Measurements from ENCODE around the gene MCEMP1. TPM values are rescaled to one million over a fixed set of nuclear protein-coding genes. Genes with fewer than 3 reads are reported as not detected.
"Not testable (repeated sequence)": the region's sequence is repeated elsewhere in the genome, so short reads cannot be mapped to it uniquely, and the experiment has no call there.

Gene MCEMP1
- total RNA-seq, 1 donor from 2014 or later, result not detected

DNA sequence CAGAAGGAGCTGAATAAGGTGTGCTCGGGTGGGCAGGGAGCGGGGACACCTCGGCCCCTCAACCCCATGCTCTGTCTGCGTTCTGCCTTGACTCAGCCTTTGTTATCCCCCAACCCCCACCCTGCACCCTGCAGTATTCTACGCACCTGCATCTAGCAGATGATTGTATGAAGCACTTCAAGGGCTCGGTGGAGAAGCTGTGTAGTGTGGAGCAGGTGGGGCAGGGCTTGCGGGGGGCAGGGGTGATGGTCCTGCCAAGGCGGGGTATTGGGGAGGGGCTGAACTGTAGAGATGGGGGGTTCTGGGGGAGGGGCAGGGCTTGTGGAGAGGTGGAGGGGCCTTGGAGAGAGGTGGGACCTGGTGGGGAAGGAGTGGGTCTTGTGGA lies 33.9 kb upstream of the MCEMP1 start:
- FAIRE-seq (no peak), DNase-seq (ENCODE audit: low spot score in 2 of 2) (no peak)

- DNase-seq (ENCODE audit: low spot score in 2 of 2); FAIRE-seq: not testable (repeated sequence)
These were observed 33.0 kb upstream of the MCEMP1 start for GRCh38 chr19:7643629-7644549.

GRCh38 chr19:7644550-7644877 lies 32.4 kb upstream of the MCEMP1 start:
- no peak for FAIRE-seq

GRCh38 chr19:7645163-7645562 lies 31.7 kb upstream of the MCEMP1 start:
- FAIRE-seq (no peak), DNase-seq (ENCODE audit: low spot score in 2 of 2) (no peak)

More at GRCh38 chr19:7644550-7644877, 32.4 kb upstream of the MCEMP1 start:
- DNase-seq (ENCODE audit: low spot score in 2 of 2), result no peak

DNA sequence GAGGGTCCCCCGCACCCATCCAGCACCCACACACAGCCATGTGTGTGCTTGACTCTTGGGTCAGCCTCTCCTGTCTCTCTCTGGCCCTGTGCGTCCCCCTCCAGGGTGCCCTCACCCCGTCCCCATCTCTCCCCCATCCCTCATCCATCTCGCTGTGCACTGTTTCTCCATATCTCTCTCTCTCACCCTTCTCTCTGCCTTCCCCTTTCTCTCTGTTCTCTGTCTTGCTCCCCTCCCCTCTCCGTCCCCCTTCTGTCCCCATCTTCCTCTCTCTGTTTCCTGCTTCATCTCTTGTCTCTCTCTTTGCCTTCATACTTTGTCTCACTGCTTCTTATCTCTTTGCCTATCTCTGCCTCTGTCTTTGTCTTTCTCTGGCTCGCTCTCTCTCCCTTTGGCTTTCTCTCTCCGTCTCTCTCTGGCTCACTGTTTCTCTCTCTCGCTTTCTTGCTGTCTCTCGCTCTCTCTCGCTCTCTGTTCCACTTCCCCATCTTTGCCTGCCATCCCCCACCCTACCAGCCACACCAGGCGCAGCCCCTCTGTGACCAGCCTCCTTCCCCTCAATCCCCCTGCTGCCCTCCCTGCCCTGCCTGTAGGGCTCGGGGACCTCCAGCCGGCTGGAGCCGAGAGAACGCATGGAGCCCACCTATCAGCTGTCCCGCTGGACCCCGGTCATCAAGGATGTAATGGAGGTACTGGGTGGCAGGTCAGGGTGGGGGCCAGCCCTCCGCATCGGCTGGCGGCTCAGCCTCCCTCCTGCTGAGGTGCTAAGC lies 31.0 kb upstream of the MCEMP1 start:
- no peak for FAIRE-seq
- DNase-seq (ENCODE audit: low spot score in 2 of 2), result no peak

DNA sequence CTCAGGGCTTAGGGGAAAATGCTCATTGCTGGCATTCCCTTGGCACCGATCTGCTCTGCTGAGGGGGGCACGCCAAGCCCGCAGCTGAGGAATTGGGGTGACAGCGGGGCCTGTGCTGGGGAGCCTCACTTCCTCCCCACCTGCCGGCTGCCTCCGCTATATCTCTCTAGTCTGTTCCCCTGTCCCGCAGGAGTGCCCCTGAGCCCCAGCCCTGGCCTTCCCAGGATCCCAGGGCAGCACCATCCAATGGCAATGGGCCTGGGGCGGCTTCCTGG lies 30.5 kb upstream of the MCEMP1 start:
- DNase-seq (ENCODE audit: low spot score in 2 of 2), result no peak
- FAIRE-seq, result no peak

- no peak for DNase-seq (ENCODE audit: low spot score in 2 of 2)
- FAIRE-seq, result no peak
These were observed 29.7 kb upstream of the MCEMP1 start for GRCh38 chr19:7647156-7647555.

DNA sequence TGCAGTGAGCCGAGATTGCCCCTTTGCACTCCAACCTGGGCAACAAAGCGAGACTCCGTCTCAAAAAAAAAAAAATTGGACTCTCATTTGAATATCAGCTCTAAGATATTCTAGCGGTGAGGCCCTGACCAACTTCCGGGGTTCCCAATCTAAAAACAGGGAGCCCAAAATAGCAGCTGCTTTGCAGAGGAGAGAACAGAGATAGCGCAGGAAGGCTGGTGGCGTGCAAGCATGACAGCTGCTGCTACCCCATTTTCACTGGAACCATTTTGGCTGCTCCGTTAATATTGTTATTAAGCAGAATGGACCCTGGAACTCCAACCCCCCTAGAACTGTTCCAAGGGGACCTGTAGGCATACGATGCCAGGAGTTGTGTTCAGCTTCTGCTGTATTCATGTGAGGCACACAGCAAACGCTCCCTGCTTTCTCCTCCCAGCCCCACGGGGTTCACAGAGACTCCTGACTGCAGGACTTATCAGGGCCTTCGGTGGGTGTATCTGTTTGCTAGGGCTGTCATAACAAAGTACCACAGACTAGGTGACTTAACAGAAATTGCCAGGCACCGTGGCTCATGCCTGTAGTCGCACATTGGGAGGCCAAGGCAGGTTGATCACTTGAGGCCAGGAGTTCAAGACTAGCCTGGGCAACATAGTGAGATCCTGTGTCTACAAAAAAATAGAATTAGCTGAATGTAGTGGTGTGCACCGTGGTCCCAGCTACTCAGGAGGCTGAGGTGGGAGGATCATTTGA lies 28.4 kb upstream of the MCEMP1 start:
- no peak for FAIRE-seq
- no peak for DNase-seq (ENCODE audit: low spot score in 2 of 2)

GRCh38 chr19:7650148-7650547 lies 26.7 kb upstream of the MCEMP1 start:
- FAIRE-seq, result no peak
- DNase-seq (ENCODE audit: low spot score in 2 of 2), result no peak

- DNase-seq (ENCODE audit: low spot score in 2 of 2) (peak; percentile 73 to 88), FAIRE-seq (no peak)
These were observed 24.7 kb upstream of the MCEMP1 start for GRCh38 chr19:7652061-7652641.

- FAIRE-seq (no peak), DNase-seq (ENCODE audit: low spot score in 2 of 2) (no peak)
These were observed 22.5 kb upstream of the MCEMP1 start for GRCh38 chr19:7654401-7654800.

- FAIRE-seq (no peak), DNase-seq (ENCODE audit: low spot score in 2 of 2) (no peak)
These were observed 21.3 kb upstream of the MCEMP1 start for GRCh38 chr19:7655581-7655980.

DNA sequence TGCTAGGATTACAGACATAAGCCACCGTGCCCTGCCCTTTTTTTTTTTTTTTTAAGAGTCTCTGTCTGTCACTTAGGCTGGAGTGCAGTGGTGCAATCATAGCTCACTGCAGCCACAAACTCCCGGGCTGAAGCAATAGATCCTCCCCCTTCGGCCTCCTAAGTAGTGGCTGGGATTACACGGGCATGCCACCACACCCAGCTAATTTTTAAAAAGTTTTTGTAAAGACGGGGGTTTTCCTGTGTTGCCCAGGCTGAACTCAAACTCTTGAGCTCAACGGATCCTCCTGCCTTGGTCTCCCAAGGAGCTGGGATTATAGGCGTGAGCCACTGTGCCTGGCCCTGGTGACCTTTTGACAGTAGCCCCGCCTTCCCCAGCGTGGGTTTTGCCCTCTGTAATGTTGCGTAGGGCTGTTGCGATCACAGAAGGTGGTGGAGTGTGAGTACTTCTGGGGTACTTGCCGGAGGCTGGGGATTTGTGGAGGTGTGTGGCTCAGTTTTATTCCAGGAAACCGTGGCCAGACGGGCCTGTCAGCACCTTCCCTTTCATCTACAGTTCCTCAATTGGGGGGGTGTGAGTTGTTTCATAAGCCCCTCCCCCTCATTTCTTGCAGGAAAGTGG lies 19.6 kb upstream of the MCEMP1 start:
- FAIRE-seq, result no peak

DNA sequence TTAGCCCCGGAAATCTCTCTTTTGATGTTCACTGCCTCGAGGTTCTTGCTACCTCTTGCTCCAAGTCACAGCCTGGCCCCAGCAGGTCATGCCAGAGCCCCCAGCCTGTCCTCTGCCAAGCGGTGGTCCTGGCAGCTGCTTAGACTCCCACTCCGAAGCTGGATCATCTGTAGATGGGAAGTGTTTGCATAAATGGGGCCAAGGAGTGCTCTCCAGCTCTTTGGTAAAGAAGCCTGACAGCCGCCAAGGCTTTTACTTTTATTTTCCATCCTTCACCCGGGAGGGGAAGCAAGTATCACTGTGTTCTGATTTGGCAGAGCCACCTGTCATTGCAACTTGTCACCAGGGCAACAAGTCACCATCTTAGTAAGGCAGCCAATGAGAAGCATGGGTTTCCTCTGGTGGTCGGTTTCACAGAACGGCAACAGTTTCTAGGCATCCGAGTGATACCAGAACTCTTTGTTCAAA lies 18.6 kb upstream of the MCEMP1 start:
- no peak for FAIRE-seq
- DNase-seq (ENCODE audit: low spot score in 2 of 2), result no peak

More for the DNA sequence above, 19.6 kb upstream of the MCEMP1 start:
- no peak for DNase-seq (ENCODE audit: low spot score in 2 of 2)

DNA sequence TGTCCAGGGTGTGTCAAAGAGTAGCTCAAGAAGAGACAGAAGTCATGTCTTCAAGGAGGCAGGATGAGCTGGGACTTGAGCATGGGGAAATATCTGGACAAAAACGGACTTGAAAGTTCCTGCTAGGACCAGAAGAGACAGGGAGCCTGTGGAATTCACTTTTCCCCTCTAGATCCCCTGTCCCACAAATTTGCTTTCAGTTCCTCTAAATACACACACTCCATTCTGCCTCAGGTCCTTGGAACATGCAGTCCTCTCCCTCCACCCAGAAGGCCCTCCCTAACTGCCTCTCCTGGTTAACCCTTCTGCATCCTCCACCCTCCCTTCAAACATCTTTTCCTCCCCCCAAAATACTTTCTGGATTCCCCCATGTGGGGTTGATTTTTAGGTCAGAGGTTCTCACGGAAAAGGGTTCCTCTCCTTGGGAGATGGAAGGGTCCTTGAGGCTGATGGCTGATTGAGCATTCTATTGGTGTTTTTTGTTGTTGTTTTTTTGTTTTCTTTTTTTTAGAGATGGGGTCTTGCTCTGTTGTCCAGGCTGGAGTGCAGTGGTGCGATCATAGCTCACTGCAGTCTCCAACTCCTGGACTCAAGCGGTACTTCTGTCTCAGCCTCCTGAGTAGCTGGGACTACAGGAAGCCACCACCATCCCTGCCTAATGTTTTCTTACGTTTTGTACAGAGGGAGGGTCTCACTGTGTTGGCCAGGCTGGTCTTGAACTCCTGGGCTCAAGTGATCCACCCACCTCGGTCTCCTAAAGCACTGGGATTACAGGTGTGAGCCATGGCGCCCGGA lies 14.9 kb upstream of the MCEMP1 start:
- FAIRE-seq, result no peak
- no peak for DNase-seq (ENCODE audit: low spot score in 2 of 2)

- DNase-seq (ENCODE audit: low spot score in 2 of 2) (no peak), FAIRE-seq (no peak)
These were observed 14.2 kb upstream of the MCEMP1 start for GRCh38 chr19:7662657-7663056.

DNA sequence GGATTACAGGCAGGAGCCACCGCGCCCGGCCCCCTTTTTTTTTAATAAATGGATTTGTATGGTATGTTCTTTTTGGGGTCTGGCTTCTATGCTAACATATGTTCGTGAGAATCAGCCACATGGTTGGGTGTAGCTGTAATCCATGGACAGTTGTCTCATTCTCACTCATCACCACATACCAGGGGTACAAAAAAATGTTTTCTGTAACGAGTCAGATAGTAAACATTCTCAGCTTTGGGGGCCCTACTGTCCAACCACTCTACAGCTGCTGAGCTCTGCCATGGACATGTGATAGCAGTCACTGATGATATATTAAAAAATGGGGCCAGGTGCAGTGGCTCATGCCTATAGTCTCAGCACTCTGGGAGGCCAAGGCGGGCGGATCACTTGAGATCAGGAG lies 13.2 kb upstream of the MCEMP1 start:
- no peak for DNase-seq (ENCODE audit: low spot score in 2 of 2)

GRCh38 chr19:7665076-7665475 lies 11.8 kb upstream of the MCEMP1 start:
- DNase-seq (ENCODE audit: low spot score in 2 of 2) (no peak), FAIRE-seq (no peak)

More for the DNA sequence above, 13.2 kb upstream of the MCEMP1 start:
- no peak for FAIRE-seq

DNA sequence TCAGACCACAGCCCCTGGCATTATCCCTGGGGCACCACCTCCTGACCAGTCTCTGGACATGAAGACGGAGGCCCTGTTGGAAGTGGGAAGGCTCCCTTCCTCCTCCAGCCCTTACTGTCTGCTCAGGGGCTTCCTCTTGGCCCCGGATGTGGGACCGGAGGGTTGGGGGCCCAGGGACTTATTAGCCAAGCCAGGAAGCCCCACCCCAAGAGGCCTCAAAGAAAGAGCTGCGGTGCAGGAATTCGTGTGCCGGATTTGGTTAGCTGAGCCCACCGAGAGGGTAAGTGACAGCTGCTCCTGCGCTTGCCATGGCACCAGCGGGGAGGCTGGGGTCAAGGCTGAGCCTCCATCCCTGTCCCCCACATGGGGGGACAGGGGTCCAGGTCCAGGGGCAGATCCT lies 8.0 kb upstream of the MCEMP1 start, which contains the start of gene RETN:
Gene RETN (plus strand): TSS at position 208 of the 400 bp plus-strand sequence. CDS start 278 bp downstream, outside the sequence.
- DNase-seq (ENCODE audit: low spot score in 2 of 2) (no peak), FAIRE-seq (no peak)

All from frontal cortex (tissue), 4 donors.